Bronchial epithelial cell (primary cell): Measurements from ENCODE around the gene TECPR1. TPM values are rescaled to one million over a fixed set of nuclear protein-coding genes. Genes with fewer than 3 reads are reported as not detected.

Experiments used
- DNase-seq: peaks from one replicate; pipeline ENCODE4 v3.0.0-alpha.2; 2010; ENCODE audit warnings: low read depth
- FAIRE-seq: peaks from 2 replicates; lab custom pipeline; 2011; peaks lifted over from hg19 to GRCh38; lab: Jason Lieb, UNC
- H3K27me3 ChIP-seq: 2 replicates; pipeline ENCODE4 v1.5.1; 2011; ENCODE audit warnings: low read length; ENCODE audit not compliant: control insufficient read depth, insufficient read depth
- H3K36me3 ChIP-seq: 2 replicates; pipeline ENCODE4 v1.5.1; 2011; ENCODE audit warnings: low read length; ENCODE audit not compliant: control insufficient read depth, insufficient read depth
- H3K4me3 ChIP-seq: 2 replicates; pipeline ENCODE4 v1.5.1; 2011; ENCODE audit warnings: mild to moderate bottlenecking, low read depth, low read length, control low read depth
- CTCF ChIP-seq: IDR thresholded peaks from 2 replicates; pipeline ENCODE4 v1.5.1; 2011; ENCODE audit warnings: mild to moderate bottlenecking, moderate library complexity, low read length, control low read depth, inconsistent platforms; ENCODE audit not compliant: insufficient read depth, severe bottlenecking
- total RNA-seq: library from RNA; depleted of rRNA; stranded (reverse); fragments of >200 nt; gene quantifications from 2 replicates; pipeline ENCODE4 v1.2.1, GENCODE V29; 2014

The TECPR1 gene
- total RNA-seq, 1 donor from 2014 or later = 8.2 TPM

- FAIRE-seq (no peak), DNase-seq (no peak)
- H3K27me3 ChIP-seq = no peaks in the 10 kb centered on the region
- no peak for TF ChIP-seq CTCF
- H3K4me3 ChIP-seq = no peak overlapping the region
- H3K36me3 ChIP-seq = no peaks in the 10 kb centered on the region
Measured at GRCh38 chr7:98213888-98214810, 37.9 kb downstream of the TECPR1 start.

GRCh38 chr7:98213296-98213887, 38.6 kb downstream of the TECPR1 start:
- DNase-seq (no peak), FAIRE-seq (no peak)
- no peak for TF ChIP-seq CTCF
- H3K36me3 ChIP-seq = no peaks in the 10 kb centered on the region
- H3K4me3 ChIP-seq = no peak overlapping the region
- H3K27me3 ChIP-seq = no peaks in the 10 kb centered on the region

GRCh38 chr7:98212532-98213041, 39.4 kb downstream of the TECPR1 start:
- no peaks in the 10 kb centered on the region for H3K27me3 ChIP-seq
- FAIRE-seq = no peak
- no peak for TF ChIP-seq CTCF
- H3K4me3 ChIP-seq = no peak overlapping the region
- H3K36me3 ChIP-seq = no peaks in the 10 kb centered on the region
- DNase-seq = no peak

GRCh38 chr7:98211676-98212531, 40.1 kb downstream of the TECPR1 start:
- no peak for DNase-seq
- no peak for TF ChIP-seq CTCF
- no peak for FAIRE-seq
- Histone ChIP-seq H3K36me3 (no peaks in the 10 kb centered on the region), H3K4me3 (peak overlapping the region; percentile 32), H3K27me3 (no peaks in the 10 kb centered on the region)

- H3K27me3 ChIP-seq = no peaks in the 10 kb centered on the region
- peak within 1 kb of the TSS; percentile 33 for H3K4me3 ChIP-seq
- DNase-seq = no peak
- TF ChIP-seq CTCF = no peak
- FAIRE-seq = no peak
- no peaks in the 10 kb centered on the region for H3K36me3 ChIP-seq
Measured at GRCh38 chr7:98211221-98211675, 40.8 kb downstream of the TECPR1 start, which contains the start of gene BHLHA15. TSS of gene BHLHA15 (plus strand) at chr7:98211439. CDS start at chr7:98212310, 871 bp downstream.
